Measurements from ENCODE around the gene PCAT6. TPM values are rescaled to one million over a fixed set of nuclear protein-coding genes. Genes with fewer than 3 reads are reported as not detected.
A peak's percentile ranks its signal among the peaks of the same experiment; 100 is the strongest.
"Not testable (repeated sequence)": the region's sequence is repeated elsewhere in the genome, so short reads cannot be mapped to it uniquely, and the experiment has no call there.

PCAT6 gene
- total RNA-seq, 1 experiment from 2014 or later: 2.2 TPM

DNA sequence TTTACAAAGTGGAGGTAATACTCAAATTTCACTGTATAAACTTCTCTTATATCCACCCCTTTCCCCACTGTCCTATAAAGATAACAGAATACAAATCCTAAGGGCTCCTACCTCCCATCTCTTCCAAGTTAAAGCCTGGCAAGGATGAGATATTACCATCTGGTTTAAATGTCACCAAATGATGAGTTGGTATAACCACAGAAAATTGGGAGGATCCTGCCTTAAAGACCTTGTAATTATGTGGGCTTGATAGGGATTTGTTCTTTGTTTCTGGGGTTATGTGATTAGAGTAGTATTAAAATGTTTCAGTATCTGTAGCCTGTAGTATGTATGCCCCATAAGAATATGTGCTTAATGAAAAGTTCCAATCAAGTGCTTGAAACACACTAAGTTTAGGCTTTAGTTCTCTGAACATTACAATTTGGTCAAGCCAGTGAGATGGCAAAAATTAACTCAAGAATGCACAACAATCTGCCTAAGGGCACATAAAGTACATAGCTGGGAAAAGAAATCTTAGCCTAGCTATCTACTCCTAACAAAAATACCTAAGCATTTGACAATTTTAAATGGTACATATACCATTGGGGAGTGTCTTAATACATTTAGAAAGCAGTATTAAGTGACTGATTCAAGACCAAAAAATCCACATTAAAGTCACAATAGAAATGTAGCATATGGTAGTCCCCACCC is 16.6 kb upstream of the PCAT6 start:
- no peak overlapping the region for H3K4me3 ChIP-seq (ENCODE audit: low read depth in 2 of 2, low read length in 2 of 2)
- no peaks in the 10 kb centered on the region for H3K27me3 ChIP-seq (ENCODE audit: control insufficient read depth, insufficient read depth, low read length)
- H3K27ac ChIP-seq (ENCODE audit: low read length): no peak overlapping the region
- H3K9me3 ChIP-seq (ENCODE audit: control insufficient read depth, insufficient read depth, low read depth, low read length): no peaks in the 10 kb centered on the region
- DNase-seq (ENCODE audit: low read depth, low spot score): no peak
- H3K4me1 ChIP-seq (ENCODE audit: control insufficient read depth, insufficient read depth, low read length): peaks cover 9% of the 10 kb centered on the region
- CTCF ChIA-PET: no interaction called here
- no peak for ATAC-seq
- in situ Hi-C loops (cut with HindIII; ENCODE audit: low pct_unique_long_range_greater_than_20kb, low sequenced_read_pairs) (no loop called here), intact Hi-C loops (cut with micrococcal nuclease; ENCODE audit: unreplicated experiment) (no loop called here)
- TSS peak; percentile 8 for BruUV-seq (replicated peaks)
- H3K36me3 ChIP-seq (ENCODE audit: control insufficient read depth, insufficient read depth, low read length): no peaks in the 10 kb centered on the region
- TF ChIP-seq POLR2AphosphoS5 (IDR thresholded peaks at IDR 0.05; ENCODE audit: low read depth, low read length): no peak
- TF ChIP-seq SIN3A (IDR thresholded peaks at IDR 0.05; ENCODE audit: borderline replicate concordance, insufficient read depth, low read depth, low read length): no peak
- TF ChIP-seq, protein P1, sequence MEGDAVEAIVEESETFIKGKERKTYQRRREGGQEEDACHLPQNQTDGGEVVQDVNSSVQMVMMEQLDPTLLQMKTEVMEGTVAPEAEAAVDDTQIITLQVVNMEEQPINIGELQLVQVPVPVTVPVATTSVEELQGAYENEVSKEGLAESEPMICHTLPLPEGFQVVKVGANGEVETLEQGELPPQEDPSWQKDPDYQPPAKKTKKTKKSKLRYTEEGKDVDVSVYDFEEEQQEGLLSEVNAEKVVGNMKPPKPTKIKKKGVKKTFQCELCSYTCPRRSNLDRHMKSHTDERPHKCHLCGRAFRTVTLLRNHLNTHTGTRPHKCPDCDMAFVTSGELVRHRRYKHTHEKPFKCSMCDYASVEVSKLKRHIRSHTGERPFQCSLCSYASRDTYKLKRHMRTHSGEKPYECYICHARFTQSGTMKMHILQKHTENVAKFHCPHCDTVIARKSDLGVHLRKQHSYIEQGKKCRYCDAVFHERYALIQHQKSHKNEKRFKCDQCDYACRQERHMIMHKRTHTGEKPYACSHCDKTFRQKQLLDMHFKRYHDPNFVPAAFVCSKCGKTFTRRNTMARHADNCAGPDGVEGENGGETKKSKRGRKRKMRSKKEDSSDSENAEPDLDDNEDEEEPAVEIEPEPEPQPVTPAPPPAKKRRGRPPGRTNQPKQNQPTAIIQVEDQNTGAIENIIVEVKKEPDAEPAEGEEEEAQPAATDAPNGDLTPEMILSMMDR (IDR thresholded peaks at IDR 0.05): no peak
- no peak for TF ChIP-seq TCF7L2 (IDR thresholded peaks at IDR 0.05; ENCODE audit: low read depth, low read length)
- no peak for TF ChIP-seq REST (IDR thresholded peaks at IDR 0.05; ENCODE audit: insufficient read depth in 1 of 2, low read depth in 2 of 2, low read length in 1 of 2)
- POLR2A ChIA-PET: no interaction called here

DNA sequence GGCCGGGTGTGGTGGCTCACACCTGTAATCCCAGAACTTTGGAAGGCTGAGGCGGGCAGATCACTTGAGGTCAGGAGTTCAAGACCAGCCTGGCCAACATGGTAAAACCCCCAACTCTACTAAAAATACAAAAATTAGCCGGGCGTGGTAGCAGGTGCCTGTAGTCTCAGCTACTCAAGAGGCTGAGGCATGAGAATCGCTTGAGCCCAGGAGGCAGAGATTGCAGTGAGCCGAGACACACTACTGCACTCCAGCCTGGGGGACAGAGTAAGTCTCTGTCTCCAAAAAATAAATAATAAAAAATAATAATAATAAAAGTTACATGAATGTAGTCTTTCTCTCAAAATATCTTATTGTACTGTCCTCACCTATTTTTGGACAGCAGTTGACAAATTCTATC is 15.8 kb upstream of the PCAT6 start:
- in situ Hi-C loops (cut with HindIII; ENCODE audit: low pct_unique_long_range_greater_than_20kb, low sequenced_read_pairs); BruUV-seq (replicated peaks); H3K27ac ChIP-seq (ENCODE audit: low read length); ATAC-seq; H3K9me3 ChIP-seq (ENCODE audit: control insufficient read depth, insufficient read depth, low read depth, low read length); H3K36me3 ChIP-seq (ENCODE audit: control insufficient read depth, insufficient read depth, low read length); DNase-seq (ENCODE audit: low read depth, low spot score); POLR2A ChIA-PET; H3K4me1 ChIP-seq (ENCODE audit: control insufficient read depth, insufficient read depth, low read length); CTCF ChIA-PET; intact Hi-C loops (cut with micrococcal nuclease; ENCODE audit: unreplicated experiment); H3K27me3 ChIP-seq (ENCODE audit: control insufficient read depth, insufficient read depth, low read length); H3K4me3 ChIP-seq (ENCODE audit: low read depth in 2 of 2, low read length in 2 of 2): not testable (repeated sequence)

DNA sequence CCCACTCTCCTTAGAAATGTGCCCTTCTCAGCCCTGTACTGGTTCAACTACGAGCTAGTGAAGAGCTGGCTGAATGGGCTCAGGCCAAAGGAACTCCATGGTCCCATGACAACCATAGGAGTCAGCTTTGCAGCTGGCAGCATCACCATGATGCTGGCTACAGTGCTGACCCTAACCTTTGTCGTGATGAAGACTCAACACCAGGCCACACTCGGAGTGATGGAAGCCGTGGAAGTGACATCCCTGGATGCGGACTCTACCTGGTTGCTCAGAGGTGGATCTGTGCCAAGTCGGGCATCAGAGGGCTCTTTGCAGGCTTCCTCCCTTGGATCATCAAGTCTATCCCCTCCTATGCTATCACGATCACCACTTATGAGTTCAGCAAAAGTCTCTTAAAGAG is 14.1 kb upstream of the PCAT6 start:
- no peak overlapping the region for H3K4me3 ChIP-seq (ENCODE audit: low read depth in 2 of 2, low read length in 2 of 2)
- H3K27ac ChIP-seq (ENCODE audit: low read length): no peak overlapping the region
- H3K27me3 ChIP-seq (ENCODE audit: control insufficient read depth, insufficient read depth, low read length): no peaks in the 10 kb centered on the region
- POLR2A ChIA-PET: no interaction called here
- no TSS peak for BruUV-seq (replicated peaks)
- ATAC-seq (peak; percentile 49), DNase-seq (ENCODE audit: low read depth, low spot score) (no peak)
- in situ Hi-C loops (cut with HindIII; ENCODE audit: low pct_unique_long_range_greater_than_20kb, low sequenced_read_pairs): no loop called here
- H3K9me3 ChIP-seq (ENCODE audit: control insufficient read depth, insufficient read depth, low read depth, low read length): no peaks in the 10 kb centered on the region
- CTCF ChIA-PET: no interaction called here
- intact Hi-C loops (cut with micrococcal nuclease; ENCODE audit: unreplicated experiment): no loop called here
- peaks cover 10% of the 10 kb centered on the region for H3K4me1 ChIP-seq (ENCODE audit: control insufficient read depth, insufficient read depth, low read length)
- no peak for TF ChIP-seq TCF7L2 (IDR thresholded peaks at IDR 0.05; ENCODE audit: low read depth, low read length)
- no peak for TF ChIP-seq SIN3A (IDR thresholded peaks at IDR 0.05; ENCODE audit: borderline replicate concordance, insufficient read depth, low read depth, low read length)
- TF ChIP-seq REST (IDR thresholded peaks at IDR 0.05; ENCODE audit: insufficient read depth in 1 of 2, low read depth in 2 of 2, low read length in 1 of 2): no peak
- TF ChIP-seq POLR2AphosphoS5 (IDR thresholded peaks at IDR 0.05; ENCODE audit: low read depth, low read length): no peak
- TF ChIP-seq, protein P1 (IDR thresholded peaks at IDR 0.05): no peak
- H3K36me3 ChIP-seq (ENCODE audit: control insufficient read depth, insufficient read depth, low read length): no peaks in the 10 kb centered on the region

All from Panc1 (cell line).